Inferior parietal cortex (tissue), 1 donor: ENCODE measurements around the gene ARPC4.

ENCODE experiments used
- DNase-seq: peaks from one replicate; pipeline ENCODE4 v3.0.0-alpha.2; 2016; ENCODE audit errors: extremely low spot score

ARPC4 gene

GRCh38 chr3:9855594-9855993, 62.7 kb downstream of the ARPC4 start:
- DNase-seq, result no peak
